HepG2 (cell line): ENCODE results near the gene NEURL2. TPM values are rescaled to one million over a fixed set of nuclear protein-coding genes. Genes with fewer than 3 reads are reported as not detected.

Source experiments
- ATAD3A ChIP-seq: sonication (generic); formaldehyde crosslinking; IDR thresholded peaks from 2 replicates; pipeline ENCODE4 v1.4.0; 2020; ENCODE audit warnings: missing genetic modification reagents
- FOXO4 ChIP-seq: sonication (generic); formaldehyde crosslinking; conservative IDR thresholded peaks from 2 replicates; pipeline ENCODE4 v1.8.1; 2023; ENCODE audit warnings: missing genetic modification reagents
- FOXP4 ChIP-seq: sonication (generic); formaldehyde crosslinking; IDR thresholded peaks from 2 replicates; pipeline ENCODE4 v1.4.0; 2020; ENCODE audit warnings: missing genetic modification reagents
- GFI1 ChIP-seq: sonication (generic); formaldehyde crosslinking; IDR thresholded peaks from 2 replicates; pipeline ENCODE4 v1.5.0; 2020; ENCODE audit warnings: missing genetic modification reagents, mild to moderate bottlenecking, borderline replicate concordance
- HOXA3 ChIP-seq: sonication (generic); formaldehyde crosslinking; IDR thresholded peaks from 2 replicates; pipeline ENCODE4 v1.5.0; 2020; ENCODE audit warnings: missing genetic modification reagents
- HOXA5 ChIP-seq: sonication (generic); formaldehyde crosslinking; IDR thresholded peaks from 2 replicates; pipeline ENCODE4 v1.4.0; 2020; ENCODE audit warnings: missing genetic modification reagents
- ISL2 ChIP-seq: sonication (generic); formaldehyde crosslinking; IDR thresholded peaks from 2 replicates; pipeline ENCODE4 v1.5.0; 2020; ENCODE audit warnings: missing genetic modification reagents
- KDM1A ChIP-seq: IDR thresholded peaks from 2 replicates; pipeline ENCODE4 v1.6.1; 2016; ENCODE audit warnings: missing compliant biosample characterization
- KDM2A ChIP-seq: sonication (generic); formaldehyde crosslinking; IDR thresholded peaks from 2 replicates; pipeline ENCODE4 v1.4.0; 2020; ENCODE audit warnings: low read depth, missing genetic modification reagents, borderline replicate concordance
- MBD4 ChIP-seq: IDR thresholded peaks from 2 replicates; pipeline ENCODE4 v1.6.1; 2012; ENCODE audit warnings: low read length, inconsistent platforms, borderline replicate concordance
- MBNL3 ChIP-seq: fragments of 250-450 bp; sonication (Bioruptor Pico); conservative IDR thresholded peaks from 2 replicates; pipeline ENCODE4 v1.8.0; 2022; ENCODE audit warnings: mild to moderate bottlenecking, inconsistent platforms
- PCBP1 ChIP-seq: fragments of 200-400 bp; formaldehyde crosslinking; IDR thresholded peaks from 2 replicates; pipeline ENCODE4 v1.6.1; 2017; ENCODE audit warnings: mild to moderate bottlenecking, low read depth, low read length, borderline replicate concordance
- RAD51 ChIP-seq: fragments of 450-650 bp; IDR thresholded peaks from 2 replicates; pipeline ENCODE4 v1.6.1; 2016; ENCODE audit warnings: borderline replicate concordance
- RARA ChIP-seq: IDR thresholded peaks from 2 replicates; pipeline ENCODE4 v1.6.1; 2016; ENCODE audit warnings: missing genetic modification reagents, missing compliant biosample characterization
- RFX3 ChIP-seq: IDR thresholded peaks from 2 replicates; pipeline ENCODE4 v1.6.1; 2016; ENCODE audit warnings: missing biosample characterization, missing genetic modification reagents
- RFX5 ChIP-seq: IDR thresholded peaks from 2 replicates; pipeline ENCODE4 v1.6.1; 2011; ENCODE audit warnings: low read depth, low read length, improper control_type of control experiment
- RXRB ChIP-seq: IDR thresholded peaks from 2 replicates; pipeline ENCODE4 v1.6.1; 2016; ENCODE audit warnings: borderline replicate concordance, missing genetic modification reagents, missing compliant biosample characterization
- SETDB1 ChIP-seq: sonication (generic); formaldehyde crosslinking; IDR thresholded peaks from 2 replicates; pipeline ENCODE4 v1.5.1; 2020; ENCODE audit warnings: missing genetic modification reagents, mild to moderate bottlenecking, borderline replicate concordance
- SMC3 ChIP-seq: IDR thresholded peaks from 2 replicates; pipeline ENCODE4 v1.6.1; 2011; ENCODE audit warnings: low read length, improper control_type of control experiment
- SOX13 ChIP-seq, 3 experiments: fragments of 450-650 bp in 1 of 3; sonication (generic) in 1 of 3; formaldehyde crosslinking in 1 of 3; IDR thresholded peaks in 2 of 3; conservative IDR thresholded peaks in 1 of 3; 2 replicates each; pipeline versions ENCODE4 v1.5.0 to v1.6.1; 2016 to 2020; ENCODE audit warnings: antibody characterized with exemption in 1 of 3, mild to moderate bottlenecking in 1 of 3, missing compliant biosample characterization in 1 of 3, missing genetic modification reagents in 1 of 3, moderate library complexity in 1 of 3
- ZMYM2 ChIP-seq: sonication (generic); formaldehyde crosslinking; IDR thresholded peaks from 2 replicates; pipeline ENCODE4 v1.8.0; 2022; ENCODE audit warnings: mild to moderate bottlenecking, missing genetic modification reagents
- ZNF335 ChIP-seq: sonication (generic); formaldehyde crosslinking; IDR thresholded peaks from 2 replicates; pipeline ENCODE4 v1.4.0; 2020; ENCODE audit warnings: missing genetic modification reagents
- ZNF362 ChIP-seq: sonication (generic); formaldehyde crosslinking; IDR thresholded peaks from 2 replicates; pipeline ENCODE4 v1.4.0; 2020; ENCODE audit warnings: missing genetic modification reagents, mild to moderate bottlenecking, borderline replicate concordance
- polyA plus RNA-seq, 8 experiments: library from polyadenylated mRNA; depleted of rRNA in 3 of 8; stranded (reverse) in 7 of 8; unstranded in 1 of 8; fragments of >200 nt; fragmentation: Illumina TruSeq in 4 of 8; extraction: Trizol in 4 of 8; gene quantifications; 2 replicates each; pipeline versions ENCODE4 v1.2.1 to v1.2.3, GENCODE V29; 2011 to 2016; ENCODE audit warnings: low read depth in 4 of 8, missing spikeins in 1 of 8, mixed read lengths in 1 of 8; ENCODE audit not compliant: insufficient read depth in 1 of 8
- total RNA-seq, 5 experiments: library from RNA; depleted of rRNA; stranded (reverse); fragments of >200 nt; fragmentation: Illumina TruSeq; extraction: Trizol; gene quantifications; 2 replicates each; pipeline ENCODE4 v1.2.3, GENCODE V29; 2016; ENCODE audit warnings: low read depth in 1 of 5

The NEURL2 gene
- total and polyA plus RNA-seq, 2 of the 13 experiments (the other 11 are each of a cell fraction or from before 2014, with no cell fraction given), result 7.2 to 9.7 TPM

- TF ChIP-seq RARA (CRISPR knock-in tag) (peak; percentile 70), GFI1 (CRISPR knock-in tag) (peak; percentile 91), SETDB1 (CRISPR knock-in tag) (0 out of 2 replicates have a peak, but pooled peaks have one; percentile 48), ZNF335 (CRISPR knock-in tag) (no peak), RFX3 (0 out of 2 replicates have a peak, but pooled peaks have one; percentile 17), MBNL3 (CRISPR knock-in tag) (no peak), SOX13 (IDR thresholded peaks at IDR 0.05) (no peak), SOX13 (CRISPR knock-in tag; conservative IDR thresholded peaks at IDR 0.05 in 1 of 2, IDR thresholded peaks at IDR 0.05 in 1 of 2) (peak in 1 of 2 experiments; percentile 56; a peak in 2 of 4 replicates), PCBP1 (no peak), MBD4 (no peak), KDM1A (CRISPR knock-in tag) (peak; percentile 81; the same call in 1 of the 2 replicates), SMC3 (no peak), HOXA3 (CRISPR knock-in tag) (peak; percentile 64), RXRB (CRISPR knock-in tag) (peak; percentile 50; the same call in 1 of the 2 replicates), KDM2A (CRISPR knock-in tag) (0 out of 2 replicates have a peak, but pooled peaks have one; percentile 36), HOXA5 (0 out of 2 replicates have a peak, but pooled peaks have one; percentile 3), ATAD3A (CRISPR knock-in tag) (0 out of 2 replicates have a peak, but pooled peaks have one; percentile 25), RAD51 (no peak), ZNF362 (CRISPR knock-in tag) (peak; percentile 94), ISL2 (CRISPR knock-in tag) (peak; percentile 29; the same call in 1 of the 2 replicates), RFX5 (no peak), ZMYM2 (peak; percentile 74; the same call in 1 of the 2 replicates), FOXP4 (CRISPR knock-in tag) (peak; percentile 55; the same call in 1 of the 2 replicates), FOXO4 (CRISPR knock-in tag) (no peak)
These were observed 30.6 kb upstream of the NEURL2 start (continued) for GRCh38 chr20:45921337-45922189.
